ENCODE measurements around the gene MYO5A. TPM values are rescaled to one million over a fixed set of nuclear protein-coding genes. Genes with fewer than 3 reads are reported as not detected.

The MYO5A gene
- total RNA-seq, 1 experiment from 2014 or later: 21.8 TPM

DNA sequence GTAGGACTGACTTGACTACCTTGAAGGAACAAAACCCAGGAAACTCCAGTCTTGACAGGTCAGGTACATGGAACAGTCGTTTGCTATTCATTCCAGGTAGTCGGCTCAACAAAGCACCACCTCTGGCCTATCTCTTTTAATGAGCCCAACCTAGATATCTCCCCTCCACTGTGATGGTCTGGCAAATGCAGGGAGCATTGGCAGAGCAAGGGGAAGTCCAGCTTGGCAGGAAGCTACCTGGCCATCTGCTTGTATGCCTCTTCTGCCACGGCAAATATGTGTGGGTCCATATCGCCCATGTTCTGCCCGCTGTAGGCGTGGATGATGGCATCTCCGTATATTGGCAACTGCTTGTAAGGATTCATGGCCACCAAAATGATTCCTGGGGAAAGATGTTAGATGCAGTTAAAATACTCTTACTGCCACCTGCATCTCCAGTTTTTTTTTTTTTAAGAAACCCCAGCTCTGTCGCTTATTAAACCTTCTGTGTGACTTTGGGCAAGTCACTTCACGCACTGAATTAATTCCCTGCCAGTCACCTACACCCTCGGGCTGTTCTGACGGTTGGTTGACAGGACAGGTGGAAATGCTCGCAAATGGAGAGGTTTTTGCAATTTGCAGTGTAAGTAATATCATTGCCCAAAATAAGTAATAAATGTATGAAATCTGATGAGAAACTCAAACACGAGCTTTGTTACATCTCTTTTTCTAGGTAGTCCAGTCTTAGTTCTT is 249.9 kb downstream of the MYO5A start:
- H3K36me3 Mint-ChIP-seq (ENCODE audit: insufficient read depth in 1 of 3, low read depth in 3 of 3): peaks cover 27 to 69% (median 55%) of the 10 kb centered on the region in 3 experiments; a peak in 6 of 7 replicates
- Histone ChIP-seq H4K8ac (replicated peaks; ENCODE audit: insufficient read length, low read depth, low read length) (no peak overlapping the region), H3K23me2 (ENCODE audit: insufficient read length, low read depth, low read length, poor library complexity, severe bottlenecking) (no peaks in the 10 kb centered on the region), H2BK120ac (ENCODE audit: low read depth, low read length, poor library complexity, severe bottlenecking) (no peak overlapping the region), H3K23ac (ENCODE audit: insufficient read length, low read depth, low read length) (no peak overlapping the region), H3K18ac (ENCODE audit: insufficient read length, low read depth, low read length) (no peak overlapping the region), H3K4me1 (ENCODE audit: insufficient read depth, low read length) (no peaks in the 10 kb centered on the region), H4K91ac (ENCODE audit: insufficient read length, low read depth, low read length) (no peak overlapping the region), H2BK20ac (ENCODE audit: low read depth, low read length, poor library complexity, severe bottlenecking) (no peak overlapping the region), H2BK5ac (ENCODE audit: insufficient read length, low read length) (no peak overlapping the region), H3K79me2 (ENCODE audit: insufficient read depth, low read length) (no peaks in the 10 kb centered on the region), H3K9me3 (ENCODE audit: control insufficient read depth, low read depth, low read length) (no peaks in the 10 kb centered on the region), H2BK12ac (ENCODE audit: insufficient read length, low read depth, low read length) (no peak overlapping the region), H3K4ac (ENCODE audit: low read depth, low read length) (no peak overlapping the region), H4K20me1 (ENCODE audit: control insufficient read depth, insufficient read depth, insufficient read length) (peaks cover 2% of the 10 kb centered on the region), H2BK15ac (ENCODE audit: low read depth, low read length) (no peak overlapping the region), H3K4me2 (ENCODE audit: insufficient read depth, insufficient read length, low read length) (no peak overlapping the region), H3K27ac (ENCODE audit: insufficient read length, low read depth, low read length) (no peak overlapping the region), H3K9ac (ENCODE audit: extremely low read depth, insufficient read length, low read length) (no peak overlapping the region), H2AK5ac (ENCODE audit: insufficient read length, low read length) (no peak overlapping the region), H2AFZ (ENCODE audit: low read length) (no peak overlapping the region), H3K56ac (ENCODE audit: insufficient read length, low read depth, low read length) (no peak overlapping the region), H3T11ph (ENCODE audit: low read length) (no peak overlapping the region), H3K27me3 (ENCODE audit: insufficient read depth, low read length) (no peaks in the 10 kb centered on the region), H3K79me1 (ENCODE audit: insufficient read depth, low read depth, low read length, poor library complexity, severe bottlenecking) (no peaks in the 10 kb centered on the region), H4K5ac (ENCODE audit: insufficient read length, low read depth, low read length) (no peak overlapping the region), H3K14ac (ENCODE audit: insufficient read depth, low read length) (no peak overlapping the region)
- TF ChIP-seq, protein P1, sequence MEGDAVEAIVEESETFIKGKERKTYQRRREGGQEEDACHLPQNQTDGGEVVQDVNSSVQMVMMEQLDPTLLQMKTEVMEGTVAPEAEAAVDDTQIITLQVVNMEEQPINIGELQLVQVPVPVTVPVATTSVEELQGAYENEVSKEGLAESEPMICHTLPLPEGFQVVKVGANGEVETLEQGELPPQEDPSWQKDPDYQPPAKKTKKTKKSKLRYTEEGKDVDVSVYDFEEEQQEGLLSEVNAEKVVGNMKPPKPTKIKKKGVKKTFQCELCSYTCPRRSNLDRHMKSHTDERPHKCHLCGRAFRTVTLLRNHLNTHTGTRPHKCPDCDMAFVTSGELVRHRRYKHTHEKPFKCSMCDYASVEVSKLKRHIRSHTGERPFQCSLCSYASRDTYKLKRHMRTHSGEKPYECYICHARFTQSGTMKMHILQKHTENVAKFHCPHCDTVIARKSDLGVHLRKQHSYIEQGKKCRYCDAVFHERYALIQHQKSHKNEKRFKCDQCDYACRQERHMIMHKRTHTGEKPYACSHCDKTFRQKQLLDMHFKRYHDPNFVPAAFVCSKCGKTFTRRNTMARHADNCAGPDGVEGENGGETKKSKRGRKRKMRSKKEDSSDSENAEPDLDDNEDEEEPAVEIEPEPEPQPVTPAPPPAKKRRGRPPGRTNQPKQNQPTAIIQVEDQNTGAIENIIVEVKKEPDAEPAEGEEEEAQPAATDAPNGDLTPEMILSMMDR (conservative IDR thresholded peaks at IDR 0.05): no peak
- 0 out of 7 replicates have a peak overlapping the region, but pooled peaks of 1 of the 3 experiments have one; percentile 30 for H3K27ac Mint-ChIP-seq
- H3K27me3 Mint-ChIP-seq (ENCODE audit: low read depth): no peaks in the 10 kb centered on the region
- no peaks in the 10 kb centered on the region for H3K4me1 Mint-ChIP-seq
- no CpG with 5 or more reads among the region's 13 CpGs for WGBS (ENCODE audit: extremely low coverage, insufficient read length, low lambda C conversion rate)
- H3K9me3 Mint-ChIP-seq: no peaks in the 10 kb centered on the region; a peak in 1 of 5 replicates
- no peak overlapping the region for H3K4me3 Mint-ChIP-seq
- no peak for DNase-seq
